CD14-positive monocyte (primary cell): ENCODE measurements around the gene INPP5A. TPM values are rescaled to one million over a fixed set of nuclear protein-coding genes. Genes with fewer than 3 reads are reported as not detected.

Source experiments
- DNase-seq, 3 donors: peaks; one replicate each; pipeline ENCODE4 v3.0.0-alpha.2; 2011 to 2022
- H2AFZ ChIP-seq: 2 replicates; pipeline ENCODE4 v1.6.0; 2012; ENCODE audit warnings: mild to moderate bottlenecking, low read depth, low read length, inconsistent platforms; ENCODE audit not compliant: insufficient read depth, poor library complexity, severe bottlenecking
- H3K27ac ChIP-seq, 2 donors: 1 replicate in 1 of 2; 2 replicates in 1 of 2; pipeline ENCODE4 v1.5.1; 2012 to 2013; ENCODE audit warnings: low read length in 2 of 2, control low read depth in 1 of 2, inconsistent platforms in 1 of 2, low read depth in 1 of 2, mild to moderate bottlenecking in 1 of 2
- H3K27me3 ChIP-seq, 2 donors: one replicate each; pipeline versions ENCODE4 v1.6.0 to v1.6.1; 2011 to 2013; ENCODE audit warnings: low read length in 2 of 2; ENCODE audit not compliant: control insufficient read depth in 2 of 2, insufficient read depth in 2 of 2
- H3K36me3 ChIP-seq, 2 donors: replicated peaks in 1 of 2; 1 replicate in 1 of 2; 2 replicates in 1 of 2; pipeline versions ENCODE4 v1.5.1 to v1.6.1; 2012 to 2013; ENCODE audit warnings: low read length in 2 of 2, control low read depth in 1 of 2, inconsistent platforms in 1 of 2, mild to moderate bottlenecking in 1 of 2; ENCODE audit not compliant: insufficient read depth in 2 of 2, control insufficient read depth in 1 of 2
- H3K4me1 ChIP-seq, 2 donors: 1 replicate in 1 of 2; 2 replicates in 1 of 2; pipeline versions ENCODE4 v1.5.1 to v1.6.1; 2012 to 2013; ENCODE audit warnings: low read length in 2 of 2, control low read depth in 1 of 2, inconsistent platforms in 1 of 2, mild to moderate bottlenecking in 1 of 2, moderate library complexity in 1 of 2; ENCODE audit not compliant: insufficient read depth in 2 of 2, control insufficient read depth in 1 of 2
- H3K4me2 ChIP-seq: replicated peaks from 2 replicates; pipeline ENCODE3; 2012; ENCODE audit warnings: low read length, moderate library complexity, mild to moderate bottlenecking; ENCODE audit not compliant: poor library complexity, severe bottlenecking; ENCODE audit errors: extremely low read depth
- H3K4me3 ChIP-seq, 3 experiments: fragments of 200-600 bp in 1 of 3; sonication (generic) in 1 of 3; replicated peaks in 1 of 3; 1 replicate in 2 of 3; 2 replicates in 1 of 3; pipeline ENCODE4 v1.5.1; 2011 to 2013; ENCODE audit warnings: low read length in 3 of 3, mild to moderate bottlenecking in 3 of 3, control low read depth in 2 of 3, low read depth in 2 of 3, inconsistent platforms in 1 of 3, moderate library complexity in 1 of 3
- H3K79me2 ChIP-seq: 2 replicates; pipeline ENCODE4 v1.6.0; 2012; ENCODE audit warnings: mild to moderate bottlenecking, control low read depth, inconsistent platforms, low read length, moderate library complexity; ENCODE audit not compliant: insufficient read depth
- H3K9ac ChIP-seq: 2 replicates; pipeline ENCODE4 v1.6.0; 2017; ENCODE audit warnings: low read length, mild to moderate bottlenecking; ENCODE audit not compliant: insufficient read depth, poor library complexity, severe bottlenecking
- H3K9me3 ChIP-seq, 2 donors: replicated peaks in 1 of 2; 1 replicate in 1 of 2; 2 replicates in 1 of 2; pipeline versions ENCODE4 v1.5.1 to v1.6.1; 2012 to 2013; ENCODE audit warnings: low read length in 2 of 2, control low read depth in 1 of 2; ENCODE audit not compliant: control insufficient read depth in 1 of 2, insufficient read depth in 1 of 2
- H4K20me1 ChIP-seq: 2 replicates; pipeline ENCODE4 v1.6.0; 2012; ENCODE audit warnings: mild to moderate bottlenecking, low read length, control low read depth, moderate library complexity; ENCODE audit not compliant: insufficient read depth
- H3K27ac Mint-ChIP-seq, 7 donors: one replicate each; pipeline ENCODE4 v1.8.0; 2020; ENCODE audit warnings: mild to moderate bottlenecking in 7 of 7, mixed read lengths in 7 of 7, moderate library complexity in 6 of 7, inconsistent platforms in 2 of 7
- H3K27me3 Mint-ChIP-seq, 3 donors: one replicate each; pipeline ENCODE4 v1.8.0; 2021 to 2022; ENCODE audit warnings: low read depth in 3 of 3, mild to moderate bottlenecking in 3 of 3, mixed read lengths in 3 of 3, moderate library complexity in 3 of 3, inconsistent platforms in 1 of 3
- H3K36me3 Mint-ChIP-seq, 2 donors: one replicate each; pipeline ENCODE4 v1.8.0; 2020; ENCODE audit warnings: mixed read lengths in 2 of 2, inconsistent platforms in 1 of 2, mild to moderate bottlenecking in 1 of 2
- H3K4me1 Mint-ChIP-seq: one replicate; pipeline ENCODE4 v1.8.0; 2020; ENCODE audit warnings: mild to moderate bottlenecking, mixed read lengths
- H3K4me3 Mint-ChIP-seq, 2 donors: one replicate each; pipeline ENCODE4 v1.8.0; 2020; ENCODE audit warnings: mild to moderate bottlenecking in 2 of 2, mixed read lengths in 2 of 2, moderate library complexity in 1 of 2
- H3K9me3 Mint-ChIP-seq, 7 donors: one replicate each; pipeline ENCODE4 v1.8.0; 2020 to 2022; ENCODE audit warnings: mixed read lengths in 7 of 7, mild to moderate bottlenecking in 6 of 7, moderate library complexity in 6 of 7, inconsistent platforms in 2 of 7
- CTCF ChIP-seq: fragments of 200-600 bp; IDR thresholded peaks from one replicate; pipeline ENCODE4 v1.8.0; 2022; ENCODE audit warnings: antibody characterized with exemption, mild to moderate bottlenecking
- WGBS: methylation state at CpG from one replicate; pipeline ENCODE4 v1.1.5; 2013; ENCODE audit warnings: missing lambda C conversion rate; ENCODE audit not compliant: insufficient coverage; 5-methylcytosine and 5-hydroxymethylcytosine counted together
- intact Hi-C, 2 donors: fragments of 100-400 bp; cut with micrococcal nuclease; formaldehyde crosslinking; loops; one replicate each; pipeline versions ENCODE4 v1.15.0 to v1.15.1; 2023
- polyA plus RNA-seq, 3 donors: library from polyadenylated mRNA; depleted of rRNA in 1 of 3; unstranded in 2 of 3; stranded (reverse) in 1 of 3; fragments of 300-500 nt in 2 of 3; fragments of >200 nt in 1 of 3; fragmentation: Illumina TruSeq in 2 of 3; gene quantifications; 1 replicate in 2 of 3; 2 replicates in 1 of 3; pipeline ENCODE4 v1.2.3, GENCODE V29; 2012 to 2021

The INPP5A gene
- polyA plus RNA-seq, 3 donors, result 0.87 to 17.2 (median 2.9) TPM

- Mint-ChIP-seq H3K27ac (peak overlapping the region in 2 of 7 donors; percentile 1 to 32), H3K36me3 (peaks cover 18 to 33% of the 10 kb centered on the region in 2 donors), H3K4me3 (no peak overlapping the region), H3K27me3 (peaks cover 0 to 2% (median 1%) of the 10 kb centered on the region in 3 donors), H3K4me1 (peaks cover 6% of the 10 kb centered on the region), H3K9me3 (peaks cover 5 to 11% (median 7%) of the 10 kb centered on the region in 7 donors)
- Histone ChIP-seq H3K4me2 (no peak overlapping the region), H3K4me3 (no peak overlapping the region), H3K79me2 (peaks cover 70% of the 10 kb centered on the region), H3K27ac (no peak overlapping the region), H3K9ac (no peak overlapping the region), H3K9me3 (peaks cover 0 to 11% of the 10 kb centered on the region in 2 donors), H3K4me1 (no peaks in the 10 kb centered on the region), H2AFZ (no peak overlapping the region), H4K20me1 (peaks cover 96% of the 10 kb centered on the region), H3K27me3 (no peaks in the 10 kb centered on the region), H3K36me3 (peaks cover 3 to 6% of the 10 kb centered on the region in 2 donors)
- 96% methylated on average over 32 of the region's 40 CpGs for WGBS
- no peak for DNase-seq
- no peak for TF ChIP-seq CTCF
- intact Hi-C loops, result no loop called here
Observed at GRCh38 chr10:132606536-132607316, 69.1 kb downstream of the INPP5A start.

GRCh38 chr10:132607491-132607890 lies 69.9 kb downstream of the INPP5A start:
- peaks cover 97% of the 10 kb centered on the region for H4K20me1 ChIP-seq
- H3K27me3 ChIP-seq, result no peaks in the 10 kb centered on the region
- H3K27ac ChIP-seq, result no peak overlapping the region
- H3K9me3 Mint-ChIP-seq, result peaks cover 5 to 11% (median 7%) of the 10 kb centered on the region in 7 donors
- H3K4me2 ChIP-seq, result no peak overlapping the region
- H3K36me3 ChIP-seq, result peaks cover 3 to 6% of the 10 kb centered on the region in 2 donors
- H3K79me2 ChIP-seq, result peaks cover 62% of the 10 kb centered on the region
- intact Hi-C loops, result no loop called here
- H3K27ac Mint-ChIP-seq, result no peak overlapping the region
- no peak overlapping the region for H2AFZ ChIP-seq
- peaks cover 18 to 33% of the 10 kb centered on the region in 2 donors for H3K36me3 Mint-ChIP-seq
- peaks cover 0 to 11% of the 10 kb centered on the region in 2 donors for H3K9me3 ChIP-seq
- H3K9ac ChIP-seq, result no peak overlapping the region
- H3K4me3 Mint-ChIP-seq, result no peak overlapping the region
- peaks cover 0 to 2% (median 1%) of the 10 kb centered on the region in 3 donors for H3K27me3 Mint-ChIP-seq
- no peak for TF ChIP-seq CTCF
- no peak overlapping the region for H3K4me3 ChIP-seq
- WGBS, result 93% methylated on average over 19 of the region's 20 CpGs
- H3K4me1 ChIP-seq, result no peaks in the 10 kb centered on the region
- DNase-seq, result no peak
- peaks cover 9% of the 10 kb centered on the region for H3K4me1 Mint-ChIP-seq
